Chondrocyte (in vitro differentiated cells): ENCODE results near the gene SOSTDC1. TPM values are rescaled to one million over a fixed set of nuclear protein-coding genes. Genes with fewer than 3 reads are reported as not detected.
A peak's percentile ranks its signal among the peaks of the same experiment; 100 is the strongest.

Source experiments
- DNase-seq: peaks from one replicate; pipeline ENCODE4 v3.0.0; 2021; ENCODE audit warnings: mixed read lengths, low spot score
- H3K27ac Mint-ChIP-seq: one replicate; pipeline ENCODE4 v1.8.0; 2021; ENCODE audit warnings: mild to moderate bottlenecking, moderate library complexity, mixed read lengths; ENCODE audit not compliant: unreplicated experiment
- H3K27me3 Mint-ChIP-seq: 2 replicates; pipeline ENCODE4 v1.8.0; 2021; ENCODE audit warnings: low read depth, mixed read lengths
- H3K36me3 Mint-ChIP-seq: 2 replicates; pipeline ENCODE4 v1.8.0; 2021; ENCODE audit warnings: low read depth, mixed read lengths
- H3K4me1 Mint-ChIP-seq: 2 replicates; pipeline ENCODE4 v1.8.0; 2021; ENCODE audit warnings: low read depth, mild to moderate bottlenecking, mixed read lengths
- H3K4me3 Mint-ChIP-seq: one replicate; pipeline ENCODE4 v1.8.0; 2021; ENCODE audit warnings: mild to moderate bottlenecking, moderate library complexity, mixed read lengths; ENCODE audit not compliant: unreplicated experiment
- H3K9me3 Mint-ChIP-seq: 2 replicates; pipeline ENCODE4 v1.8.0; 2021; ENCODE audit warnings: low read depth, mixed read lengths
- long read RNA-seq: library from polyadenylated mRNA; stranded (forward); transcript quantifications from one replicate; pipeline ENCODE4 v2.0.0, GENCODE V29; 2021
- total RNA-seq: library from RNA; stranded (reverse); gene quantifications from 3 replicates; pipeline ENCODE4 v1.2.1, GENCODE V29; 2021
- TF ChIP-seq, protein P1 (sequence below): fragments of 200-600 bp; sonication (generic); IDR thresholded peaks from 2 replicates; pipeline ENCODE4 v1.5.0; 2021; ENCODE audit warnings: antibody characterized with exemption, mild to moderate bottlenecking, moderate library complexity

SOSTDC1 gene, protein sequence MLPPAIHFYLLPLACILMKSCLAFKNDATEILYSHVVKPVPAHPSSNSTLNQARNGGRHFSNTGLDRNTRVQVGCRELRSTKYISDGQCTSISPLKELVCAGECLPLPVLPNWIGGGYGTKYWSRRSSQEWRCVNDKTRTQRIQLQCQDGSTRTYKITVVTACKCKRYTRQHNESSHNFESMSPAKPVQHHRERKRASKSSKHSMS
- not detected in 3 replicates for total RNA-seq
- long read RNA-seq, partial matches to known transcripts, result 0 of 1 reads
- long read RNA-seq, other reads (novel, unspliced or antisense), result 0 of 1 reads

DNA sequence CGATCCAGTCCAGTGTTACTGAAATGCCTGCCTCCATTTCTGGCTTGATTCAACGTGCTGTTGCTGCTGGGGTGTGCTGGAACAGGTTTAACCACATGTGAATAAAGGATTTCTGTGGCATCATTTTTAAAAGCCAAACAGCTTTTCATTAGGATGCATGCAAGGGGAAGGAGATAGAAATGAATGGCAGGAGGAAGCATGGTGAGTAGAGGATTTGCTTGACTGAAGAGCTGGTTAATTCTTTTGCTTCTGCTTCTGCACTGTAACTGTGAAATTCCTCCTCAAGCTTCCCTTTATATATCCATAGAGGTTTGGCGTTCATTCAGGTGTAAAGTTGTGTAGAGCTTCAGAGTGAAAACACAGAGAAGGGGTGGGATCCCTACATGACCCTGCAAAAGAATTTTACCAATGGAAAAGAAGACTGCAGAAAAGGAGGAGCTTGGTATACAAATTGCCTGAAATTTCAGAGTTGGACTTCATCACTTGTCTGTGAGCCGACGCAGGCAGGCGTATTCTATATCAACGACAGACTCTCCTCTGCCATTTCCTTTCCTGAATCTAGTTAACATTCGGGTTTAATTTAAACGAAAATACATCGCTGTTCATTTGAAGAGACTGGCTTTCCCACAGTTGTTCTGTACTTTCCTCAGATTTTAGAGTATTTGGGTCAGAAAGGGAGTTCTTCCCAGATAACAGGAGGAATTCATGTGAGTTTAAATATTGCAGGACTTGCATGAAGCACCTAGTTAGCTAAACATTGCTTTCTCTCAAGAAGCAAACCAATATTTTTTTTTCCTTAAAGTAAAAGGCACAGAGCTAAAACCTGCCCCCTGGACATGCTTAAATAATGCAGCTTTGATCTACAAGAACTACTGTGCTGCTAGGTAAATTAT is at the start of gene SOSTDC1:
SOSTDC1 (minus strand) TSS at position 270 of the 893 bp plus-strand sequence; CDS start at position 200, 70 bp downstream.
- no peaks in the 10 kb centered on the region for H3K9me3 Mint-ChIP-seq
- H3K4me1 Mint-ChIP-seq, result peaks cover 28% of the 10 kb centered on the region
- DNase-seq, result no peak
- TF ChIP-seq, protein P1, sequence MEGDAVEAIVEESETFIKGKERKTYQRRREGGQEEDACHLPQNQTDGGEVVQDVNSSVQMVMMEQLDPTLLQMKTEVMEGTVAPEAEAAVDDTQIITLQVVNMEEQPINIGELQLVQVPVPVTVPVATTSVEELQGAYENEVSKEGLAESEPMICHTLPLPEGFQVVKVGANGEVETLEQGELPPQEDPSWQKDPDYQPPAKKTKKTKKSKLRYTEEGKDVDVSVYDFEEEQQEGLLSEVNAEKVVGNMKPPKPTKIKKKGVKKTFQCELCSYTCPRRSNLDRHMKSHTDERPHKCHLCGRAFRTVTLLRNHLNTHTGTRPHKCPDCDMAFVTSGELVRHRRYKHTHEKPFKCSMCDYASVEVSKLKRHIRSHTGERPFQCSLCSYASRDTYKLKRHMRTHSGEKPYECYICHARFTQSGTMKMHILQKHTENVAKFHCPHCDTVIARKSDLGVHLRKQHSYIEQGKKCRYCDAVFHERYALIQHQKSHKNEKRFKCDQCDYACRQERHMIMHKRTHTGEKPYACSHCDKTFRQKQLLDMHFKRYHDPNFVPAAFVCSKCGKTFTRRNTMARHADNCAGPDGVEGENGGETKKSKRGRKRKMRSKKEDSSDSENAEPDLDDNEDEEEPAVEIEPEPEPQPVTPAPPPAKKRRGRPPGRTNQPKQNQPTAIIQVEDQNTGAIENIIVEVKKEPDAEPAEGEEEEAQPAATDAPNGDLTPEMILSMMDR, result no peak
- H3K27me3 Mint-ChIP-seq, result no peaks in the 10 kb centered on the region
- H3K27ac Mint-ChIP-seq, result no peak within 1 kb of the TSS
- H3K4me3 Mint-ChIP-seq, result peak within 1 kb of the TSS; percentile 70
- no peaks in the 10 kb centered on the region for H3K36me3 Mint-ChIP-seq

GRCh38 chr7:16514729-16515128 is 49.2 kb upstream of the SOSTDC1 start:
- Mint-ChIP-seq H3K27ac (no peak overlapping the region), H3K9me3 (no peaks in the 10 kb centered on the region), H3K4me1 (peaks cover 7% of the 10 kb centered on the region), H3K4me3 (no peak overlapping the region), H3K27me3 (no peaks in the 10 kb centered on the region), H3K36me3 (no peaks in the 10 kb centered on the region)
- no peak for DNase-seq
- TF ChIP-seq, protein P1, result no peak

DNA sequence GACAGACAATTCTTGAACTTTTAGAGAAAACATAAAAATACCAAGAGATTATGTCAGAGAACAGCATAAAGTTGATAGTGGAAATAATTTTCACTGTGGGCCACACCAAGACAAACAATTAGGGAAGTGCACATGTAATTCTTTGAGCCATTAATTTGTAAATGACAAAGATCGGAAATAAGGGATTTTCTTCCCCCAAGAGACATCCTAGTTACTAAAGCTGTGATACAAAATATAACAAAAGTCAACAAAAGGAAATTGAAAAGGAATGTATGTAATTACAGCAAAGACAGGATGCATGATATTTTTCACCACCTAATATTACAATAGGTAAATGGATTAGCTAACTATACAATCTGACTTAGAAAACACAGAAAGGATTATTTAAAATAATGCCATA is 48.7 kb upstream of the SOSTDC1 start:
- Mint-ChIP-seq H3K27ac (no peak overlapping the region), H3K27me3 (no peaks in the 10 kb centered on the region)

DNA sequence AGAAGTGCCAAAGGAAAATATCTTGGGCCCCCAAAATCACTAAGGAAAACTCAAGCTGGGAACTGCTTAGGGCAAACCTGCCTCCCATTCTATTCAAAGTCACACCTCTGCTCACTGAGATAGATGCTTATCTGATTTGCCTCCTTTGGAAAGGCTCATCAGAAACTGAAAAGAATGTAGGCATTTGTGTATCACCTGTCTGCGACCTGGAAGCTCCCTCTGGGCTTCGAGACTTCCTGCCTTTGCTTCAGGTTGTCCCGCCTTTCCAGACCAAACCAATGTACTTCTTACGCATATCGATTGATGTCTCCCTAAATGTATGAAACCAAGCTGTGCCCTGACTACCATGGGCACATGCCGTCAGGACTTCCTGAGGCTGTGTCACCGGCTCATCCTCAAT is 46.6 kb upstream of the SOSTDC1 start:
- DNase-seq, result no peak
- TF ChIP-seq, protein P1, result no peak
- no peak overlapping the region for H3K27ac Mint-ChIP-seq

More for the DNA sequence above, 48.7 kb upstream of the SOSTDC1 start:
- TF ChIP-seq, protein P1, result no peak
- Mint-ChIP-seq H3K9me3 (no peaks in the 10 kb centered on the region), H3K4me1 (peaks cover 7% of the 10 kb centered on the region), H3K36me3 (no peaks in the 10 kb centered on the region), H3K4me3 (no peak overlapping the region)
- no peak for DNase-seq

DNA sequence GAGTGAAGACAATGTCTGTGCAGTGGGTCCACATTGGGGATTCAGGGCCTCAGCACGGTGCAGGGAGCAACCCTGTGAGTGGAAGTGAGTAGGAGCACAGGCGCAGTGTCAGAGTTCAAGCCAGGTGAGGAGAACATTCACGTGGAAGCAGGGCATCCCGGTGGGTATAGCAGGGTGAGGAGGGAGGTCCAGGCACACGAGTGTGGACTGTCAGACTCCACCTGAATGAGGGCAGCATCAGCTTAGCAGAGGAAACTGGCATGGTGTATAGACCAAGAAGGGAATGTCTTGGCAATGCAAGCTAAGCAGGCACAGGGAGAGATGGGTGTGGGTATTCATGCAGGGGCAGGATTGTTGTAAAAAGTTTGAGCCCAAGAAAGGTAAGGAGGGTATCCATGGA is 45.8 kb upstream of the SOSTDC1 start:
- Mint-ChIP-seq H3K27ac (no peak overlapping the region), H3K36me3 (no peaks in the 10 kb centered on the region), H3K4me1 (peaks cover 7% of the 10 kb centered on the region), H3K9me3 (peaks cover 6% of the 10 kb centered on the region), H3K4me3 (no peak overlapping the region), H3K27me3 (no peaks in the 10 kb centered on the region)
- no peak for DNase-seq
- TF ChIP-seq, protein P1, result no peak

More for the DNA sequence above, 46.6 kb upstream of the SOSTDC1 start:
- Mint-ChIP-seq H3K4me3 (no peak overlapping the region), H3K9me3 (peaks cover 6% of the 10 kb centered on the region), H3K27me3 (no peaks in the 10 kb centered on the region), H3K36me3 (no peaks in the 10 kb centered on the region), H3K4me1 (peaks cover 7% of the 10 kb centered on the region)
